ENCODE results near the gene ACOX3.

DNA sequence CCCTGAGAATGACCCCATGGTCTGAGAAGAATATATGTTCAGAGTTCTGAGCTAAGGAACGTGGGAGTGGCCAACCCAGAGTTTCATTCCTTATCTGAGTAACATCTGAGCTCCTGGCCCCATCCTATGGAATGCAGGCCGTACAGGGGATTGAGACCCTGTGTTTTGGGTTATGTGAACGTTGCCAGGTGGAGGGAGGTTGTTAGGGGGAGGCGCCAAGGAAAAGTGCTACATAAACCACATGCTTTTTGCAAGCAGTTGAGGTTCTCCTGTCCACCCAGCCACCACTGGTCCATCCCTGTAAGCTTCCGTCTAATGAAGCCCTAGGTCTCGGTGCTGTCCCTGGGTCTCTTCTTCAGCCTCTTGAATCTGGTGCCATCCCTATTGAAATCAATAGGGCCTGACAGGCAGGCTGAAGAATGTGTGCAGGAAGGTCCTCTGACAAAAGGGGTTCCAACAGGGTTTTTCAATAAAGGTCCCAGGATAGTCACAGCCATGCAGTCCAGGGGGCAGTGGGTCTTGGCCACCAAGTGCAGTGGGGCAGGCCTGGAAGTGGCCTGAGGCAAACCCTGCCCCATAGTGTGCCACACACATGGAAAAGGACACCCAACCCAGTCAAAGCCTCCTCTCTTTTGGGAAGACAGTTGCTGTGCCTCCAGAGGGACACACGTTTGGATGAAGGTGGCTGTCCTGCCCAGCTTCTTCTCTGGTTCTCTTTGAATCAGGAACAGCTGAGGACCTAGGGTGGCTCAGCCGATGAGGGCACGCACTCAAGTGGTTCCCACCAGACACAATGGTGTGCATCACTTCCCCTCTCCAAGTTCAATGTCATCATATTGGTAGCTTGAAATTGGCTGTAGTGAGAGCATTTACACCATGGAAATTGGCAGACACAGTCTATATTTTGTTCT is 117.5 kb downstream of the ACOX3 start:
- TF ChIP-seq, protein P1, sequence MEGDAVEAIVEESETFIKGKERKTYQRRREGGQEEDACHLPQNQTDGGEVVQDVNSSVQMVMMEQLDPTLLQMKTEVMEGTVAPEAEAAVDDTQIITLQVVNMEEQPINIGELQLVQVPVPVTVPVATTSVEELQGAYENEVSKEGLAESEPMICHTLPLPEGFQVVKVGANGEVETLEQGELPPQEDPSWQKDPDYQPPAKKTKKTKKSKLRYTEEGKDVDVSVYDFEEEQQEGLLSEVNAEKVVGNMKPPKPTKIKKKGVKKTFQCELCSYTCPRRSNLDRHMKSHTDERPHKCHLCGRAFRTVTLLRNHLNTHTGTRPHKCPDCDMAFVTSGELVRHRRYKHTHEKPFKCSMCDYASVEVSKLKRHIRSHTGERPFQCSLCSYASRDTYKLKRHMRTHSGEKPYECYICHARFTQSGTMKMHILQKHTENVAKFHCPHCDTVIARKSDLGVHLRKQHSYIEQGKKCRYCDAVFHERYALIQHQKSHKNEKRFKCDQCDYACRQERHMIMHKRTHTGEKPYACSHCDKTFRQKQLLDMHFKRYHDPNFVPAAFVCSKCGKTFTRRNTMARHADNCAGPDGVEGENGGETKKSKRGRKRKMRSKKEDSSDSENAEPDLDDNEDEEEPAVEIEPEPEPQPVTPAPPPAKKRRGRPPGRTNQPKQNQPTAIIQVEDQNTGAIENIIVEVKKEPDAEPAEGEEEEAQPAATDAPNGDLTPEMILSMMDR (IDR thresholded peaks at IDR 0.05; ENCODE audit: low read length), result no peak
- TF ChIP-seq EZH2 (IDR thresholded peaks at IDR 0.05; ENCODE audit: borderline replicate concordance, low read length), result no peak
